Right lobe of liver (tissue), 4 donors: ENCODE measurements around the gene ZSCAN31.
"Not testable (repeated sequence)": the region's sequence is repeated elsewhere in the genome, so short reads cannot be mapped to it uniquely, and the experiment has no call there.

Experiments
- POLR2A ChIP-seq: fragments of 450-650 bp; IDR thresholded peaks from one replicate; pipeline ENCODE4 v1.6.1; 2017; ENCODE audit warnings: antibody characterized with exemption, mild to moderate bottlenecking
- TF ChIP-seq, protein P1 (sequence below), 4 donors: fragments of 200-600 bp in 3 of 4; fragments of 450-650 bp in 1 of 4; IDR thresholded peaks; one replicate each; pipeline versions ENCODE4 v1.5.1 to v1.8.0; 2016 to 2022; ENCODE audit warnings: antibody characterized with exemption in 4 of 4, mild to moderate bottlenecking in 2 of 4
- donor health status: DM: no; HTN: no; CAD: no.
- donor health status: DM: no; HTN: no; CAD: no.
- donor health status: DM: no; HTN: yes; CAD: no.

DNA sequence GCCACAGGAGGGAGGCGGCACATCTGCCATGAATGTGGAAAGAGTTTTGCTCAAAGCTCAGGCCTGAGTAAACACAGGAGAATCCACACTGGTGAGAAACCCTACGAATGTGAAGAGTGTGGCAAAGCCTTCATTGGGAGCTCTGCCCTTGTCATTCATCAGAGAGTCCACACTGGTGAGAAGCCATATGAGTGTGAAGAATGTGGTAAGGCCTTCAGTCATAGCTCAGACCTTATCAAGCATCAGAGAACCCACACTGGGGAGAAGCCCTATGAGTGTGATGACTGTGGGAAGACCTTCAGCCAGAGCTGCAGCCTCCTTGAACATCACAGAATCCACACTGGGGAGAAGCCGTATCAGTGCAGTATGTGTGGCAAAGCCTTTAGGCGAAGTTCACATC is 29.6 kb upstream of the ZSCAN31 start:
- TF ChIP-seq, protein P1, sequence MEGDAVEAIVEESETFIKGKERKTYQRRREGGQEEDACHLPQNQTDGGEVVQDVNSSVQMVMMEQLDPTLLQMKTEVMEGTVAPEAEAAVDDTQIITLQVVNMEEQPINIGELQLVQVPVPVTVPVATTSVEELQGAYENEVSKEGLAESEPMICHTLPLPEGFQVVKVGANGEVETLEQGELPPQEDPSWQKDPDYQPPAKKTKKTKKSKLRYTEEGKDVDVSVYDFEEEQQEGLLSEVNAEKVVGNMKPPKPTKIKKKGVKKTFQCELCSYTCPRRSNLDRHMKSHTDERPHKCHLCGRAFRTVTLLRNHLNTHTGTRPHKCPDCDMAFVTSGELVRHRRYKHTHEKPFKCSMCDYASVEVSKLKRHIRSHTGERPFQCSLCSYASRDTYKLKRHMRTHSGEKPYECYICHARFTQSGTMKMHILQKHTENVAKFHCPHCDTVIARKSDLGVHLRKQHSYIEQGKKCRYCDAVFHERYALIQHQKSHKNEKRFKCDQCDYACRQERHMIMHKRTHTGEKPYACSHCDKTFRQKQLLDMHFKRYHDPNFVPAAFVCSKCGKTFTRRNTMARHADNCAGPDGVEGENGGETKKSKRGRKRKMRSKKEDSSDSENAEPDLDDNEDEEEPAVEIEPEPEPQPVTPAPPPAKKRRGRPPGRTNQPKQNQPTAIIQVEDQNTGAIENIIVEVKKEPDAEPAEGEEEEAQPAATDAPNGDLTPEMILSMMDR (IDR thresholded peaks at IDR 0.05) = not testable (repeated sequence)
- TF ChIP-seq POLR2A = not testable (repeated sequence)
